GM10266 (cell line): ENCODE data around the gene RBM18.

Experiments
- DNase-seq: peaks from one replicate; pipeline ENCODE4 v3.0.0; 2012; ENCODE audit errors: extremely low spot score
- TF ChIP-seq, protein P1 (sequence below): IDR thresholded peaks from 2 replicates; pipeline ENCODE4 v1.5.1; 2012; ENCODE audit warnings: mild to moderate bottlenecking, low read depth; ENCODE audit not compliant: control insufficient read depth, insufficient read depth; ENCODE audit errors: missing control alignments

The RBM18 gene, protein sequence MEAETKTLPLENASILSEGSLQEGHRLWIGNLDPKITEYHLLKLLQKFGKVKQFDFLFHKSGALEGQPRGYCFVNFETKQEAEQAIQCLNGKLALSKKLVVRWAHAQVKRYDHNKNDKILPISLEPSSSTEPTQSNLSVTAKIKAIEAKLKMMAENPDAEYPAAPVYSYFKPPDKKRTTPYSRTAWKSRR

DNA sequence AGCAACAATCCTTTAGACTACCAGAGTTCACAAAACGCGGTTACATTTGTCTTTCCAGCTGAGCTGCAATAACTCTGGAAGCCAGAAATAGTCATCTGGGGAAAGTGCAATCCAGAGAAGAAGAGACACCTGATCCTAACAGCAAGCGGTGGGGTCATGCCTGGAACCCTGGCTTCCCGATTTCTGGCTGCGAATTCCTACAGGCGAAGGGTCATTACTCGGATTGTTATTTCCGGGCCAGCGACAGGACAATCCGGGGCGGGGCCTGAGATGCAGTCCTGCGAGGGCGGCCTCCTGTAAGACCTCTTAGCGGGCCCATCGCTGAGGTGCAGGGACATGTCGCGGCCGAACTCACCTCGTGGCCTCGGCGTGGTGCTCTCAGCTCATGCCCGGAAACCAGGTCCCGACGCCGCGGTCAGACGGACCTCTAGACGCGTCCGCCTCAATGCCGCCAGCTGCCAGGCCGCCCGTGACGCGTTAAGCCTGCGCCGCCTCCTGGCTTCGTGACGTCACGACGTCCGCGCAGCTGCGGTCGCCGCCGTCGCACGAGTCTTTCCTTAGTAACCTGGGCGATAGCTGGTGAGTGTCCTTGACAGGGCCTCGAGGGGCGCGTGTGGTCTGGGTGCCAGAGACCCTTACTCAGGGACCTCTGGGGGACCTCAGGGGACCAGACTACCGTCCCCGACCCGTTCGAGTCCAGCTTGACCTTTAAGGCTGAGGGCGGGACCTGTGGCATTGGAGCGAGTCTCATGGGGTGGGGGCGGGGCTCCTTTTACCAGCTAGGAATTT lies at the start of gene RBM18, which contains the start of gene MRRF:
Gene RBM18 (minus strand): TSS at position 481 of the 789 bp plus-strand sequence. CDS start 3,348 bp downstream, outside the sequence.
Gene MRRF (plus strand): TSS at position 523 of the 789 bp plus-strand sequence. CDS start 6,010 bp downstream, outside the sequence.
- TF ChIP-seq, protein P1, sequence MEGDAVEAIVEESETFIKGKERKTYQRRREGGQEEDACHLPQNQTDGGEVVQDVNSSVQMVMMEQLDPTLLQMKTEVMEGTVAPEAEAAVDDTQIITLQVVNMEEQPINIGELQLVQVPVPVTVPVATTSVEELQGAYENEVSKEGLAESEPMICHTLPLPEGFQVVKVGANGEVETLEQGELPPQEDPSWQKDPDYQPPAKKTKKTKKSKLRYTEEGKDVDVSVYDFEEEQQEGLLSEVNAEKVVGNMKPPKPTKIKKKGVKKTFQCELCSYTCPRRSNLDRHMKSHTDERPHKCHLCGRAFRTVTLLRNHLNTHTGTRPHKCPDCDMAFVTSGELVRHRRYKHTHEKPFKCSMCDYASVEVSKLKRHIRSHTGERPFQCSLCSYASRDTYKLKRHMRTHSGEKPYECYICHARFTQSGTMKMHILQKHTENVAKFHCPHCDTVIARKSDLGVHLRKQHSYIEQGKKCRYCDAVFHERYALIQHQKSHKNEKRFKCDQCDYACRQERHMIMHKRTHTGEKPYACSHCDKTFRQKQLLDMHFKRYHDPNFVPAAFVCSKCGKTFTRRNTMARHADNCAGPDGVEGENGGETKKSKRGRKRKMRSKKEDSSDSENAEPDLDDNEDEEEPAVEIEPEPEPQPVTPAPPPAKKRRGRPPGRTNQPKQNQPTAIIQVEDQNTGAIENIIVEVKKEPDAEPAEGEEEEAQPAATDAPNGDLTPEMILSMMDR = no peak
- peak; percentile 82 for DNase-seq

DNA sequence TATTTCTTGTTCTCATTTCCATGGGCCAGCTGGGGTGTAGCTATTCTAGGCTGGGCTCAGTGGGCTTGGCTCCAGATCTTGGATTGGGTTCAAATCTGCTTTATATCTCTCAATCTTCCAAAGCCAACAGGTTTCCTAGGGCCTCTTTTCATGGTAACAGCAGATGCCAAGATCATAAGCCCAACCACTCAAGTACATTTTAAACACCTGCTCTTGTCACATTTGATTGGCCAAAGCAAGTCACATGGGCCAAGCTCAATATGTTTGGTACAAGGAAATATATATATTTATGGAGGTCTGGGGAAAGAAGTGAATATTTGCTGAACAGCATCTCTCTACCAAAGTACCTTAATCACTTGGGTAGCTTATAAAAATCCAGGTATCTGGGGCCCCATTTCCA lies 49.5 kb upstream of the RBM18 start:
- no peak for DNase-seq

DNA sequence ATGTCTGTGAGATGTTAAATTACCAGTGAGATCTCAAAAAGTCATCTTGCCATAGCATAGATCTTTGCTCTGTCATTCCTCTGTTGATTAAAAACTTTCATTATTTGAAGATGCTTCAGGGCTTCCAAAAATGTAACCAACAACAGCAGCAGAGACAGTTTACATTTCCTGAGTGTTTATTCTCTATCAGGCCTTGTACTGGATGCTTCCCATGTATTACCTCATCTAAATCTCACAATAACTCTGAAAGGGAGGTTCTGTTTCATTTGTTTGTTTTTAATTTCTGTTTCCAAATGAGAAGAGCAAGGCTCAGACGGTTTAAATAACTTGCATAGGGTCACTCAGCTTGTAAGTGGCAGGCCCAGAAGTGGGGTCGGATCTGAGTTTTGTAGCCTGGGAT lies 45.2 kb upstream of the RBM18 start:
- TF ChIP-seq, protein P1 = no peak
- no peak for DNase-seq

More for the DNA sequence above, 49.5 kb upstream of the RBM18 start:
- TF ChIP-seq, protein P1 = no peak

DNA sequence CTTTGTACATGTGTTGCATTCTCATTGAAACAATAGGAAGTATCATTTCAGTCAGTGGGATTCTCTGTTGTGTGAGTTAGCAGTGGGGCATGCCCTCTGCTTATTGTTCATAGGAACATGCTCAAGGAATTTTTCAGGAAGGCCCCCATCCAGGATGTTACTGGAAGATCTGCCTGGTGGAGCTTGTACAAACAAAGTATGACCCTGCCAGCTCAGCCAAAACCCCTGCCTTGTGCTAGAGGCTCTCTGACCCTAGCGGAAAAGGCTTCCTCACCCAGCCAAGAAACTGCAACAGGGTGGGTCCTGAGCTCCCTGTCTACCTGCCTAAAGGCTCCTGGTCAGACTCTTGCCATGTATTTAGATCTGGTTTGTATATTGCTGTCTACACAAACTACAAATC lies 43.3 kb upstream of the RBM18 start:
- no peak for DNase-seq
- TF ChIP-seq, protein P1 = no peak

DNA sequence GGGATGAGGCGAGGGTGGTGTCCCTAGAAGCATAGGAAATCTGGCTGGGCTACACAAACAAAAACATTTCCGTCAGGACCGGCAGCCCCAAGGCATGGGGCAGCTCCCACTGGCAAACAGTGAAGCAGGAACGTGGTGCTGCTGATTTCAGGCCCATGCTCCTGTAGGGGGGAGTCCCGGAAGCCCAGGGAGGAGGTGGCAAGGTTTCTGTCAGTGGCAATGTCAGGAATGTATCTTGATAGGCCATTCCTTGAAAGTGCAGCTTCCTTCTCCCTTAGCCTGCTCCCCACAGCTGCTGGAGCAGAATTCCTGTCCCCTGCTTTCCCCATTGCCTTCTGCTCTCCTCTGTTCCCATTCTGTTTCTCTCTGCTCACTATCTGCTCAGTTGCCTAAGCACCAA lies 42.4 kb upstream of the RBM18 start:
- DNase-seq = no peak

DNA sequence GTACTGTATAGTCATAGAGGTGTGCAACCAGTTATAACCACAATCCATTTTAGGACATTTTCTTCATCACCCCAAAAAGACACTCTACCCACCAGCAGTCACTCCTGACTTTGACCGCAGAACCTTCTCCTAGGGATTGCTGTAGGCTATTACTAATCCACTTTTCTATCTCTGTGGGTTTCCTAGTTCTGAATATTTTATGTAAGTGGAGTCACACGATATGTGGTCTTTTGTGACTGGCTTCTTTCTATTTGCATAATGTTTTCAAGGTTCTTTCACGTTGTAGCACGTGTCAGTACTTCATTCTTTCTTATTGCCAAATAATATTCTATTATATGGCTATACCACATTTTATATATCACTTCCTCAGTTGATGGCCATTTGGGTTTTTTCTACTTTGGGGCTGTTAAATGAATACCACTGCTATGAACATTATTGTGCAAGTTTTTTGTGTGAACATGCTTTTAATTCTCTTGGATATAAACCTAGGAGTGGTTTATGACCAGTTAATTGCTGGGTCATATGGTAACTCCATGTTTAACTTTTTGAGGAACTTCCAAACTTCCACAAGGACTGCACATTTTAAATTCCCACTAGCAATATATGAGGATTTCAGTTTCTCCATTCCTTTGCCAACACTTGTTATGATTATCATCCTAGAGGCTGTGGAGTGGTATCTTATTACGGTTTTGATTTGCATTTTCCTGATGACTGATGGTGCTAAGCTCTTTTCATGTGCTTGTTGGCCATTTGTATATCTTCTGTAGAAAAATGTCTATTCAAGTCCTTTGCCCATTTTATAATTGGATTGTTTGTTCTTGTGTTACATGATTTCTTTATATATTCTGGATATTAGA lies 37.8 kb upstream of the RBM18 start:
- TF ChIP-seq, protein P1 = no peak
- DNase-seq = no peak

More for the DNA sequence above, 42.4 kb upstream of the RBM18 start:
- TF ChIP-seq, protein P1 = no peak
